H1 (cell line): ENCODE results near the gene HTR3D. TPM values are rescaled to one million over a fixed set of nuclear protein-coding genes. Genes with fewer than 3 reads are reported as not detected.

Experiments
- CTCF ChIA-PET: fragments of 300-600 bp; sonication (Branson Sonifier 250); formaldehyde crosslinking; loops from one replicate; lab custom pipeline; 2021; ENCODE audit not compliant: partially characterized antibody; lab: Charles Lee
- POLR2A ChIA-PET: fragments of 300-600 bp; sonication (Branson Sonifier 250); formaldehyde crosslinking; loops from one replicate; lab custom pipeline; 2021; ENCODE audit warnings: inconsistent platforms; ENCODE audit not compliant: partially characterized antibody; lab: Charles Lee
- DNase-seq, 2 experiments: peaks; one replicate each; pipeline versions ENCODE4 v3.0.0 to v3.0.0-alpha.2; 2010 to 2022; ENCODE audit warnings: low spot score in 2 of 2, low read depth in 1 of 2, mixed read lengths in 1 of 2
- FAIRE-seq: peaks from 2 replicates; lab custom pipeline; 2011; peaks lifted over from hg19 to GRCh38; lab: Jason Lieb, UNC
- H2AFZ ChIP-seq: 2 replicates; pipeline ENCODE4 v1.8.1; 2012; ENCODE audit warnings: low read length, inconsistent platforms
- H2AK5ac ChIP-seq: 2 replicates; pipeline ENCODE4 v1.6.1; 2013; ENCODE audit warnings: low read depth, low read length
- H2BK120ac ChIP-seq: replicated peaks from 2 replicates; pipeline ENCODE3; 2013; ENCODE audit warnings: low read depth, low read length, inconsistent platforms
- H2BK12ac ChIP-seq: 2 replicates; pipeline ENCODE4 v1.6.1; 2013; ENCODE audit warnings: low read depth, low read length
- H2BK15ac ChIP-seq: 2 replicates; pipeline ENCODE4 v1.6.1; 2013; ENCODE audit warnings: low read length
- H2BK20ac ChIP-seq: 2 replicates; pipeline ENCODE4 v1.6.1; 2013; ENCODE audit warnings: low read length
- H2BK5ac ChIP-seq: 2 replicates; pipeline ENCODE4 v1.6.1; 2013; ENCODE audit warnings: low read depth, low read length
- H3K14ac ChIP-seq: 2 replicates; pipeline ENCODE4 v1.6.1; 2013; ENCODE audit warnings: inconsistent platforms; ENCODE audit not compliant: insufficient read length
- H3K18ac ChIP-seq: 2 replicates; pipeline ENCODE4 v1.6.1; 2013; ENCODE audit warnings: low read length; ENCODE audit errors: extremely low read depth
- H3K23ac ChIP-seq: 2 replicates; pipeline ENCODE4 v1.6.1; 2013; ENCODE audit warnings: inconsistent platforms; ENCODE audit not compliant: insufficient read length
- H3K23me2 ChIP-seq: 2 replicates; pipeline ENCODE4 v1.6.1; 2013; ENCODE audit warnings: low read depth, low read length
- H3K27ac ChIP-seq: 2 replicates; pipeline ENCODE4 v1.6.1; 2011; ENCODE audit warnings: low read depth, low read length, inconsistent platforms
- H3K27me3 ChIP-seq, 4 experiments: replicated peaks in 1 of 4; 1 replicate in 1 of 4; 2 replicates in 3 of 4; pipeline versions ENCODE4 v1.6.1 to v1.8.1; 2011 to 2013; ENCODE audit warnings: low read length in 3 of 4, mild to moderate bottlenecking in 3 of 4, inconsistent platforms in 2 of 4, mixed read lengths in 2 of 4, moderate library complexity in 1 of 4; ENCODE audit not compliant: control insufficient read depth in 3 of 4, insufficient read depth in 3 of 4; ENCODE audit errors: extremely low read depth in 1 of 4
- H3K36me3 ChIP-seq, 4 experiments: 2 replicates each; pipeline versions ENCODE4 v1.6.1 to v1.8.1; 2011 to 2013; ENCODE audit warnings: mild to moderate bottlenecking in 4 of 4, low read length in 3 of 4, moderate library complexity in 2 of 4, control low read depth in 1 of 4, inconsistent platforms in 1 of 4; ENCODE audit not compliant: insufficient read depth in 4 of 4, control insufficient read depth in 2 of 4
- H3K4ac ChIP-seq: replicated peaks from 2 replicates; pipeline ENCODE3; 2013; ENCODE audit warnings: low read length, low read depth, mixed read lengths, inconsistent platforms; ENCODE audit not compliant: insufficient read length
- H3K4me1 ChIP-seq, 4 experiments: replicated peaks in 1 of 4; 1 replicate in 1 of 4; 2 replicates in 3 of 4; pipeline versions ENCODE4 v1.6.1 to v1.8.1; 2011 to 2013; ENCODE audit warnings: low read length in 3 of 4, inconsistent platforms in 2 of 4, mixed read lengths in 1 of 4; ENCODE audit not compliant: insufficient read depth in 4 of 4, control insufficient read depth in 3 of 4
- H3K4me2 ChIP-seq, 2 experiments: 2 replicates each; pipeline versions ENCODE4 v1.6.1 to v1.8.1; 2011 to 2013; ENCODE audit warnings: low read depth in 2 of 2, low read length in 2 of 2, control low read depth in 1 of 2, inconsistent platforms in 1 of 2, mild to moderate bottlenecking in 1 of 2; ENCODE audit not compliant: insufficient read depth in 1 of 2
- H3K4me3 ChIP-seq, 4 experiments: fragments of 200-600, 300-600 bp in 1 of 4; sonication (generic), shearing (Covaris generic), sonication (Bioruptor Twin) in 1 of 4; 2 replicates each; pipeline versions ENCODE4 v1.5.1 to v1.8.1; 2011 to 2016; ENCODE audit warnings: low read length in 4 of 4, low read depth in 3 of 4, control low read depth in 2 of 4, inconsistent platforms in 2 of 4, mild to moderate bottlenecking in 2 of 4, mixed read lengths in 1 of 4, moderate library complexity in 1 of 4; ENCODE audit not compliant: insufficient read depth in 2 of 4; ENCODE audit errors: extremely low read depth in 1 of 4
- H3K56ac ChIP-seq: replicated peaks from 2 replicates; pipeline ENCODE3; 2013; ENCODE audit warnings: low read depth, mild to moderate bottlenecking, mixed read lengths, low read length, inconsistent platforms; ENCODE audit not compliant: insufficient read length
- H3K79me1 ChIP-seq: 2 replicates; pipeline ENCODE4 v1.6.1; 2013; ENCODE audit warnings: low read depth, low read length, control low read depth
- H3K79me2 ChIP-seq, 2 experiments: 2 replicates each; pipeline versions ENCODE4 v1.6.1 to v1.8.1; 2012 to 2013; ENCODE audit warnings: low read length in 2 of 2, mild to moderate bottlenecking in 2 of 2, inconsistent platforms in 1 of 2; ENCODE audit not compliant: insufficient read depth in 2 of 2, control insufficient read depth in 1 of 2
- H3K9ac ChIP-seq, 4 experiments: replicated peaks in 1 of 4; 1 replicate in 1 of 4; 2 replicates in 3 of 4; pipeline versions ENCODE4 v1.6.1 to v1.8.1; 2011 to 2013; ENCODE audit warnings: low read depth in 3 of 4, low read length in 3 of 4, control low read depth in 2 of 4, mild to moderate bottlenecking in 2 of 4, moderate library complexity in 2 of 4, inconsistent platforms in 1 of 4; ENCODE audit errors: extremely low read depth in 1 of 4
- H3K9me3 ChIP-seq, 2 experiments: 2 replicates each; pipeline versions ENCODE4 v1.6.1 to v1.8.1; 2012 to 2013; ENCODE audit warnings: mild to moderate bottlenecking in 2 of 2, moderate library complexity in 2 of 2, control low read depth in 1 of 2, inconsistent platforms in 1 of 2, low read depth in 1 of 2, low read length in 1 of 2, mixed read lengths in 1 of 2; ENCODE audit not compliant: insufficient read depth in 2 of 2
- H4K20me1 ChIP-seq, 2 experiments: replicated peaks in 1 of 2; 2 replicates each; pipeline versions ENCODE3 to v1.8.1; 2011 to 2013; ENCODE audit warnings: inconsistent platforms in 2 of 2, low read length in 2 of 2, mild to moderate bottlenecking in 1 of 2; ENCODE audit not compliant: insufficient read depth in 2 of 2, control insufficient read depth in 1 of 2
- H4K5ac ChIP-seq: 2 replicates; pipeline ENCODE4 v1.6.1; 2013; ENCODE audit warnings: low read length, low read depth, mixed read lengths, inconsistent platforms; ENCODE audit not compliant: insufficient read length
- H4K8ac ChIP-seq: 2 replicates; pipeline ENCODE4 v1.8.0; 2013; ENCODE audit warnings: mild to moderate bottlenecking, moderate library complexity, low read length, inconsistent platforms; ENCODE audit not compliant: insufficient read depth; ENCODE audit errors: extremely low read depth
- H4K91ac ChIP-seq: replicated peaks from 2 replicates; pipeline ENCODE3; 2013; ENCODE audit warnings: low read length, mixed read lengths, inconsistent platforms; ENCODE audit not compliant: insufficient read length
- ASH2L ChIP-seq: fragments of 200-600, 300-600 bp; sonication (generic); IDR thresholded peaks from one replicate; pipeline ENCODE4 v1.7.1; 2017; ENCODE audit warnings: low read length
- FOSL1 ChIP-seq: IDR thresholded peaks from 2 replicates; pipeline ENCODE4 v1.6.1; 2011; ENCODE audit warnings: mild to moderate bottlenecking, low read depth, low read length, moderate library complexity; ENCODE audit not compliant: insufficient read depth
- MAX ChIP-seq: IDR thresholded peaks from 2 replicates; pipeline ENCODE4 v1.6.1; 2012; ENCODE audit warnings: inconsistent platforms
- NANOG ChIP-seq: IDR thresholded peaks from 2 replicates; pipeline ENCODE4 v1.6.1; 2011; ENCODE audit warnings: low read length, low read depth, mild to moderate bottlenecking, inconsistent platforms; ENCODE audit not compliant: insufficient read depth, poor library complexity, severe bottlenecking
- PHF8 ChIP-seq: fragments of 200-600 bp; sonication (generic); conservative IDR thresholded peaks from 2 replicates; pipeline ENCODE4 v1.7.1; 2012; ENCODE audit warnings: low read depth, mild to moderate bottlenecking, inconsistent platforms, low read length, moderate library complexity
- POLR2A ChIP-seq, 2 experiments: IDR thresholded peaks; 1 replicate in 1 of 2; 2 replicates in 1 of 2; pipeline ENCODE4 v1.6.1; 2011; ENCODE audit warnings: low read depth in 2 of 2, low read length in 2 of 2, mild to moderate bottlenecking in 2 of 2; ENCODE audit errors: control extremely low read depth in 1 of 2
- RBBP5 ChIP-seq: IDR thresholded peaks from 2 replicates; pipeline ENCODE4 v1.7.1; 2012; ENCODE audit warnings: low read depth, mild to moderate bottlenecking, inconsistent platforms, low read length, moderate library complexity, borderline replicate concordance
- RFX5 ChIP-seq: IDR thresholded peaks from 2 replicates; pipeline ENCODE4 v1.6.1; 2011; ENCODE audit warnings: low read depth, low read length, improper control_type of control experiment, borderline replicate concordance
- TBP ChIP-seq: IDR thresholded peaks from 2 replicates; pipeline ENCODE4 v1.6.1; 2011; ENCODE audit warnings: low read depth, low read length, improper control_type of control experiment
- YY1 ChIP-seq: IDR thresholded peaks from 2 replicates; pipeline ENCODE4 v1.6.1; 2011; ENCODE audit warnings: low read depth, mild to moderate bottlenecking, low read length
- polyA plus RNA-seq, 7 experiments: library from polyadenylated mRNA; depleted of rRNA in 3 of 7; stranded (reverse) in 5 of 7; unstranded in 2 of 7; fragments of >200 nt in 5 of 7; fragments of 200-250 nt in 2 of 7; gene quantifications; 1 replicate in 5 of 7; 2 replicates in 1 of 7; 4 replicates in 1 of 7; pipeline versions ENCODE4 v1.2.1 to v1.2.3, GENCODE V29; 2011 to 2013; ENCODE audit warnings: missing spikeins in 2 of 7, mixed read lengths in 2 of 7
- total RNA-seq: library from RNA; stranded (reverse); fragmentation: NEBNext Ultra II Directional; extraction: Animal tissue kit (Norgen Biotek cat#: 25700); gene quantifications from 2 replicates; pipeline ENCODE4 v1.2.1, GENCODE V29; 2021

Gene HTR3D
- total and polyA plus RNA-seq, 2 of the 8 experiments (the other 6 are each of a cell fraction or from before 2014, with no cell fraction given) = not detected

GRCh38 chr3:184062637-184063036 is 31.1 kb downstream of the HTR3D start:
- TF ChIP-seq ASH2L = no peak
- no peak for TF ChIP-seq RFX5
- no peak for TF ChIP-seq NANOG
- TF ChIP-seq PHF8 = no peak
- TF ChIP-seq MAX = no peak
- TF ChIP-seq TBP = no peak
- TF ChIP-seq RBBP5 = no peak
- TF ChIP-seq FOSL1 = no peak
- TF ChIP-seq POLR2A (IDR thresholded peaks at IDR 0.05; ENCODE audit: control extremely low read depth in 1 of 2, low read depth in 2 of 2, low read length in 2 of 2) = no peak
- no peak for TF ChIP-seq YY1
- Histone ChIP-seq H2BK120ac (no peak overlapping the region), H3K56ac (no peak overlapping the region), H2BK12ac (no peak overlapping the region), H2BK15ac (no peak overlapping the region), H3K18ac (no peak overlapping the region), H4K20me1 (no peaks in the 10 kb centered on the region), H3K14ac (no peak overlapping the region), H3K27me3 (no peaks in the 10 kb centered on the region), H3K9ac (no peak overlapping the region), H4K91ac (no peak overlapping the region), H3K23ac (no peak overlapping the region), H3K9me3 (no peaks in the 10 kb centered on the region), H3K79me1 (no peaks in the 10 kb centered on the region), H3K23me2 (no peaks in the 10 kb centered on the region), H2BK5ac (no peak overlapping the region), H3K4me2 (no peak overlapping the region), H3K4me3 (no peak overlapping the region), H2AK5ac (no peak overlapping the region), H3K79me2 (no peaks in the 10 kb centered on the region), H2BK20ac (no peak overlapping the region), H3K27ac (no peak overlapping the region), H4K8ac (no peak overlapping the region), H3K4ac (no peak overlapping the region), H3K36me3 (no peaks in the 10 kb centered on the region), H3K4me1 (0 out of 7 replicates have a peak, but pooled peaks cover 0 to 2% (median 0%) of the 10 kb centered on the region in 4 experiments), H4K5ac (no peak overlapping the region), H2AFZ (no peak overlapping the region)
- no peak for FAIRE-seq
- ChIA-PET CTCF (interaction anchor here (0.8 to 1.3 kb wide), 3 partner anchors 13 to 227 kb away, joined by 3 read pairs; no protein-coding TSS in a partner anchor), POLR2A (interaction anchor here (1.2 kb wide), 1 partner anchor 47 kb away, joined by 3 read pairs; no protein-coding TSS in a partner anchor)
- DNase-seq = no peak
